H7 (cell line): ENCODE data around the gene CLIC5. TPM values are rescaled to one million over a fixed set of nuclear protein-coding genes. Genes with fewer than 3 reads are reported as not detected.

Experiments
- DNase-seq: peaks from one replicate; pipeline ENCODE4 v3.0.0; 2012
- H3K27me3 ChIP-seq: 2 replicates; pipeline ENCODE4 v1.6.0; 2011; ENCODE audit warnings: mild to moderate bottlenecking, low read length; ENCODE audit not compliant: control insufficient read depth, insufficient read depth
- H3K36me3 ChIP-seq: replicated peaks from 2 replicates; pipeline ENCODE4 v1.5.1; 2011; ENCODE audit warnings: low read length; ENCODE audit not compliant: control insufficient read depth, insufficient read depth
- H3K4me3 ChIP-seq: 2 replicates; pipeline ENCODE4 v1.5.1; 2011; ENCODE audit warnings: low read depth, mild to moderate bottlenecking, control low read depth, low read length, moderate library complexity; ENCODE audit not compliant: insufficient read depth
- total RNA-seq: library from RNA; depleted of rRNA; stranded (reverse); fragments of >200 nt; shearing (Covaris generic); gene quantifications from 2 replicates; pipeline ENCODE4 v1.2.3, GENCODE V29; 2014

Gene CLIC5
- total RNA-seq, 1 experiment from 2014 or later: 0.45 TPM

DNA sequence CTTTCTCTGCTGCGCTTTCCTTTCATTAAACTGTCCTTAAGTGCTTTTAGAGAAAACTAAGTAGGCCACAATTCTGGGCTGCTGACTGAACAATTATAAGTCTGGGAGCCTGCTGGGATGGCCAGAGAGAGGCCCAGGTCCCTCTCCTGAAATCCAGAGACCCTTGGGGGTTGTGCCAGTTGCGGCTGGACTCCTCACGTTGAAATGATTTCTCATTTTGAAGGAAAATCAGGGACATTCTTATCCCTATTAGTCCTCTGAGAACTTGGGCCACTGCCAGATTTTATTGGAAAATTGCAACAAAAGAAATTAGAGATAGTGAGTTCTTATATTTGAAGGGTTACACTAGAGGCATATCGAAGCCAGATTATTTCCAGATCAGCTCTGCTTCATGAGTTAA is 145.1 kb downstream of the CLIC5 start:
- H3K4me3 ChIP-seq: no peak overlapping the region

DNA sequence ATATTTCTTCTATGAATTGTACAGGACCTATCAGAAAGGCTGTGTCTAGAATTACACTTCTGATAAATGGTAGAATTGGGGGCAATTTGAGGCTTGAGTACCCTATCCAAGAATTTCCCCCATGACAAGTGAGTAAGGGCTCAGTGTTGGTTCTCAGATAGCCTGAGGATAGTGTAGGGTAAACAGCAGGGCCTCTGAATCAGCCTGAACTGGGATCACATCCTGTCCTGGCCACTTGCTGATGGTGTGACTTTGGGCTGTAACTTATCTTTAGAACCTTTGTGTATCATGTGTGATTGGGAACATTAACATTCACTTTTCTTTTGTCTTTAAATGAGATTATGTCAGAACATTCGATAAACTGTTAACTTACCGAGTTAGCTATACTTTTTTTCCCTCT is 151.0 kb downstream of the CLIC5 start:
- Histone ChIP-seq H3K36me3 (no peaks in the 10 kb centered on the region; the same call in 1 of the 2 replicates), H3K4me3 (no peak overlapping the region), H3K27me3 (no peaks in the 10 kb centered on the region; the same call in 1 of the 2 replicates)
- DNase-seq: no peak

More for the DNA sequence above, 145.1 kb downstream of the CLIC5 start:
- Histone ChIP-seq H3K27me3 (no peaks in the 10 kb centered on the region; the same call in 1 of the 2 replicates), H3K36me3 (no peaks in the 10 kb centered on the region; the same call in 1 of the 2 replicates)
- DNase-seq: no peak

DNA sequence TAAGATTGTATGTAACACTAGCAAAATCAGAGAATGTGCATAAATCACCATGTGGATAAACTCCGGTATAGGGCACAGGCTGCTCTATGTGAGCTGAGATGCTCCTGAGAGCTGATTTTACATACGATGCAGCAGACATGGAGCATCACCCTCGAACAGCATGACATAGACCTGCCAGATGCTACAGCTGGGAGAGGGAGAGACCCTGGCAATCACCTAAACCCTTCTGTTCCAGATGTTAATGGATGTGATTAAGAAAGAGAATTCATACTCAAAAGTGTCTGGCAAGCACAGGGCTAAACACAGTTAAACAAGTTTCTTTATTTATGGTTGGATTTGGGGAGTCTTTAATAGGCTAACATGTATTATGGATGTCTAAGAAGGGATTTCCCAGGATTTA is 157.0 kb downstream of the CLIC5 start:
- no peak overlapping the region for H3K4me3 ChIP-seq
- H3K36me3 ChIP-seq: no peaks in the 10 kb centered on the region
- H3K27me3 ChIP-seq: no peaks in the 10 kb centered on the region; the same call in 1 of the 2 replicates
- DNase-seq: no peak

DNA sequence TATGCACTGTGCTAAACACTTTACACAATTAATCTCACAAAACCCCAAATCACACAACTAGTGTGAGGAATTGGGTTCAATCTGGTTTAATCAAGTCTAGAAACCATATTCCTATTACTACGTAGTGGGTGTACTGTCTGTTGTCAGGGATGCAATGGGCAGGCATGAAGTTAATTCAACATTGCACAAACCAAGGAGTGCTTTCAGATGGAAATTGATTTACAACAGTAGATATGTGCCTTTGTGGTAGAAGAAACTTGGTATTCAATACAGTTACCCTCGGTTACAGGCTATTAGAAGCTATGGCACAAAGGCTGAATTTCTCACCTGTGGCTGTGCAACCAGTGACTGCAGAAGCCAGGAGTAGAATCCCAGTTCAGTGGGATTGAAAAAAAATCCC is 157.8 kb downstream of the CLIC5 start:
- Histone ChIP-seq H3K4me3 (no peak overlapping the region), H3K36me3 (no peaks in the 10 kb centered on the region), H3K27me3 (no peaks in the 10 kb centered on the region; the same call in 1 of the 2 replicates)
- DNase-seq: no peak

DNA sequence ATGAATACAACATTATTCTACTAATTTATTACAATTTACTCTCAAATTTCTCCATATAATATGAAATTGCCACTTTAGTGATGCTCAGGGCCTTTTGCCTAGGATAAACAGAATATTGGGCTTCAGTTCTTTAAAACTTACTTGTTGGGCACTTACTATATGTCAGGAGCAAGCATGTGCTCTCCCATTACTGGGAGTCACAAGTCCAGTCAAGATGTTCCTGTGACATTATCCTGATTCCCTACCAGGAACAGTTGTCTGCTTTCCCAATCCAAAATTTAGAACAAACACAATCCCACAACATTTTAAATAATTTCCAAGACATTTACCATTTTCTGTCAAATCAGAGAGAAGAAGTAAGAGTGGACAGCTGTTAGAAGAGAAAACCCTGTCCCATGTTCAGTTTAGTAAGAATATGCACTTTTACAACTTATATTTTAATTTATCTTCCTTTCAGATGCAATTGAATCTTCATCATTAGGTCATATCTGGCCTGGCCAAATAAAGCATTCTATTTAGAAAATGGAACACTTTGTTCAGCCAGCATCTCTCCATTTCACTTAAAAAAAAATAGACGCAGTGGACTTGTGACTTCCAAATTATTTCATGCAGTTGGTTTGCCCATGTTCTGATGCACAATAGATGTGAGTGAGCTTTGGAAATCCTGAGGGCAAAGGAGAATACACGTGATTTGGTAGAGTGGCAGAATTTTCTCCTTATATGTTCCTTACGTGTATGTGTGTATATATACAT is 159.8 kb downstream of the CLIC5 start:
- no peak for DNase-seq
- Histone ChIP-seq H3K27me3 (no peaks in the 10 kb centered on the region; the same call in 1 of the 2 replicates), H3K36me3 (no peaks in the 10 kb centered on the region), H3K4me3 (no peak overlapping the region)

DNA sequence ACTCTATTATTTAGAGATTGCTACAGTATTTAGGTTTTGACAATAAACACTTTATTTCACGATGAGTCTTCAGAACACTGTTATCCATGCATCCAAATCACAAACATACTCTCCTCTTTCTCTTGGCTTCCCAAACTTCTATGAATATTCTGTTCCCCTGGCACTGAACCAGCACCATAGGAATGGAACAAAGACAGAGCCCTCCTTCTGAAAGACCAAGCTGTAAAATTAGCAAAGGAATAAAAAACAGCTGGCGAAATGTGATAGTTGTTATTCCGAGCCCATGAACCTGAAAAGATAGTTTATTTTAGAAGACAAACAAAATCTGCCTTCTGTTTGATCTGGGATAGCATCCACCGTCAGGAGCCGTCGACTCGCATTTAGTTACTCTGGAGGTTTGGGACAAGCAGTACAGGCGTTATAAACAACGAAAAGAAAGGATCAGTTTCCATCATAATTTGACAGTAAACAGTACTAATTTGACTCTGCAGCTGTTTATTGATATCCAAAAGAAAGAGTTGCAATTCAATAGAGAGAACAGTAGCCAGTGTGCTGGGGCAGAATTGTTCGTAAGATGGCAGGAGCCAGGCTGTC is 161.4 kb downstream of the CLIC5 start:
- H3K27me3 ChIP-seq: no peaks in the 10 kb centered on the region; the same call in 1 of the 2 replicates
- no peak overlapping the region for H3K4me3 ChIP-seq
- DNase-seq: no peak
- H3K36me3 ChIP-seq: no peaks in the 10 kb centered on the region

DNA sequence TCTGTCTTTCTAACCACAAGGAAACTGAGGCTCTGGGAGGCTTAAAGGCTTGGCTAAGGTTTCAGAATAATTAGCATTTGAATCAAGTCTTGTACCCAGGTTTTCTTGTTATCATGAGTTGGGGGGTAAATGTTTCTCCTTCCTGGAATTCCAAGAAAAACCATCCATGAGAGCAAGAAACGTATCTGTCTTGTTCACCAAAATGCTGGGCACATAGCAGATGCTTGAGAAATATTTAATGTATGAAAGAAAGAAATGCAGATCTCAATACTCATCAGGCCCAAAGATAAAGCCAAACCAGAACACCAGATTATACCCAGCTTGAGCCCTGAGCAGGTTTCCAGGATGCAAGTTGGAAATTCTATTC is 164.6 kb downstream of the CLIC5 start:
- Histone ChIP-seq H3K27me3 (no peaks in the 10 kb centered on the region; the same call in 1 of the 2 replicates), H3K36me3 (no peaks in the 10 kb centered on the region), H3K4me3 (no peak overlapping the region)
- DNase-seq: no peak

DNA sequence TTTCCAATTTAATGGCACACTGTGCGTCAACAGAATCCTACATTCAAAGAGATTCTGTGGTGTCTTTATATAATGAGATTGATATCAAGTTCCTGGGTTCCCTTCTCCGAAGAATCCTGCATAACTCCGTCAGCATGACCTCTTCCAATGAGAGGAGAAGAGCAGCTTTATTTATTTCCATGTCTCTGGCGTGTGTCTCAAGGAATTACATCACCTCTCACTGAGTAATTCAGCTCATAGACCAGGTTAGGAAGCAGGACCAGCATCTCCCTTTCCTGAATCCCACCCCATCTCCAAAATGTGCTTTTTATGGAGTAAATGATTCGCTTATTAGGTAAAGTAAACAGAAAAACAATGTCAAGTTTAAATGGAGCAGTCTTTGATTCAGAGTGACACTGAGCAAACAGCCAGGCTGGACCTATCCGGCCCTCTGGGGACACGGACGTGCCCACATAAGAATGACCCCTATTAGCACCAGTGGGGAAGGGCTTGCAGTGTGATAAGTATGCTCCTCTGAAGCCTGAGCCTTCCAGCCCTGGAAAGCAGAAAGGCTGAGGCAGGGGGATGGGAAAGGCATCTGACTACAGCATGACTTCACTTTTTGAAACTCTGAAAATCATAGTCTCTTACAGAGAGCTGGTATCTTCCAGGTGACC is 165.2 kb downstream of the CLIC5 start:
- H3K36me3 ChIP-seq: no peaks in the 10 kb centered on the region
- no peak overlapping the region for H3K4me3 ChIP-seq
- H3K27me3 ChIP-seq: no peaks in the 10 kb centered on the region; the same call in 1 of the 2 replicates
- no peak for DNase-seq

DNA sequence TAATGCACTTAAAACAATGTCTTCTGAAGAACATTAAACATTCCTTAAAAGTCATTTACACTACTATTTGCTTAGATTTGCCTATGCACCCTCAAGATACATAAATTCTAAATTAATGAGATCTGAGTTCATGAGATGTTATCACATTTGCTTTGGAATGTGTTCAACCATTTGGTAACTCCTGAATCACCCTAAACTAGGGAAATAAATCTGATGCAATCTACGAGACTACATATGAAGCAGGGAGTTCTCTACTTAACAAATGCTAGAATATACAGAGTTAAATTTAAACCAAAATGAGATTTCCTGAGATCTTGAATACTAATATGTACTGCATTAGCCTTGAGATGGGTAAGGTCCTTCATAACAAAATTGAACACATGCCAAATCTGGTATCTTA is 170.1 kb downstream of the CLIC5 start:
- Histone ChIP-seq H3K4me3 (no peak overlapping the region), H3K27me3 (no peaks in the 10 kb centered on the region), H3K36me3 (no peaks in the 10 kb centered on the region)
- DNase-seq: no peak

DNA sequence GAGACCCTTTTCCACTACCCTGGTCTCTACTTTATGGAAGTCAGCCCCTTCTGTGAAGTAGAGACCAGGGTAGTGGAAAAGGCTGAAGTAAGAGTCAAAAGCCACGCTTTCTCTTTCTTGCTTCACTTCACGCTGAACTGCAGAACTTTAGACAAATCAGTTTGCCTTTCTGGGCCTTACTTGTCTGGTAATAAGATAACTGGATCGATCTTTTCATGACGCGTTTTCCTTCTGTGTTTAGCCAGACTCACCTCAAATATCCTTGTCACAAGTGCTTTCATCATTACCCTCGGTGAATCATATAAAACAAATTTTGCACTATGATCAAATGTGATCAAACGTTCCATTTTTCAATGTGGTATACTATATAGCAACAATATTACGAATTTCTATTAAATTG is 170.7 kb downstream of the CLIC5 start:
- H3K4me3 ChIP-seq: no peak overlapping the region
- no peaks in the 10 kb centered on the region for H3K27me3 ChIP-seq
- no peak for DNase-seq
- H3K36me3 ChIP-seq: no peaks in the 10 kb centered on the region

DNA sequence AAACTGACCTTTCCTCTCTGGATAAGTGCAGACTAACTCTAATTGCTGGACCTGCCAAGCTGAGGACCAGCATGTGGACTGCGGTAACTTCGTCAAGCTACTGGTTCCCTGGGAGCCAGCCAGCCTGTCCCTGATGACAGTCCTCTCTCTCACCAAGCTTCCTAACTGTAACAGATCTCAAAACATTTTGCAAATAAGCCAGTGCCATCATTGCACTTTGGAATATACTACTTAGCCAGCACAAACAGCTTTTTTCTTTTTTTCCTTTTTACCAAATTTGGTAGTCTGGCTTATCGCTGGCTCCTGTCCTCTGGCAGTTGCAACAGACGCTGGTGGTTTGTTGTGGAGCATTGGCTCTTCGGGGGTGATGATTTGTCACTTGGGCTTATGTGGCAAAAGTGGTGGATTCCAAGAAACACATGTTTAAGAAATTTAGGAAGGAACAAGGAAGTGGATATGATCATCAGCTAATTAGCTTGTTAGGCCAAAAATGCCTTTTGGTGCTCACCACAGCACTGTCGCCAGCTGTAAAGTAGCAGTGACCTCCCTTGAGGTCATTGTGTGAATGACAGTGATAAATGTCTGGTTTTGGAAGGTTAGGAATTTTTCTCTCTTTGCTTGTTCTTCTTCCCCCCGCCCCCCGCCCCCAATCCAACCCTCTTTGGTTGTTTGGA is 171.7 kb downstream of the CLIC5 start:
- H3K27me3 ChIP-seq: no peaks in the 10 kb centered on the region
- no peak for DNase-seq

DNA sequence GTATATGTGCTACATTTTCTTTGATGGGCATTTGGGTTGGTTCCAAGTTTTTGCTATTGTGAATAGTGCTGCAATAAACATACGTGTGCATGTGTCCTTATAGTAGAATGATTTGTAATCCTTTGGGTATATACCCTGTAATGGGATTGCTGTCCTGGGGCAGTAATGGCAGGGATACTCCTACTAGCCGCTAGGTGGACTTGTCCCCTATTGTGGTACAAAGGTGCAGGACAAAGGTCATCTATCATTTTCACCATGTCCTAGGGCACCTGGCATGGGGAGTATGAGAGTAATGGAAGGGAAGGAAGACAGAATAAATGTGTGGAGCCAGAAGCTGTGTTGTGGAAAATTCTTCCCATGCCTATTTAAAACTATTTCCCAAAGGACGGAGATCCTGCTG is 174.6 kb downstream of the CLIC5 start:
- DNase-seq: no peak
- no peaks in the 10 kb centered on the region for H3K27me3 ChIP-seq
- H3K36me3 ChIP-seq: no peaks in the 10 kb centered on the region
- no peak overlapping the region for H3K4me3 ChIP-seq

More for the DNA sequence above, 171.7 kb downstream of the CLIC5 start:
- Histone ChIP-seq H3K4me3 (no peak overlapping the region), H3K36me3 (no peaks in the 10 kb centered on the region)

DNA sequence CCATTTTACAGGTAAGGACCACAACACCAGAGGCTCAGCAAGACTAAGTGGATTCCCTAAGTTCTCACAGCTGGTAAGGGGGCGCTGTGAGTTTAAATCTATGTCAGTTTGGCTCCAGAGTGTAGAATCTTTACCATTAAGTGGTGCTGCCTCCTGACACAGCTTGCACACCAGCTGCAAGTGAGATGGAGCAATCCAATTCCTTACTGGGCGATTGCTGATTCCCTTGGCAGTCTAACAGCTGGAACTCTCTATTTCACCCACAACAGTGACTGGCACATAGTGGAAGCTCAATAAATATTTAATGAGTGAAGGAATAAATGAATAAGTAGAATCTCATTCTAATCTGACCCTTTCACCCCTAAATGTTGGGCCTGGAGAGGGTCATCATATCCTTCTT is 176.7 kb downstream of the CLIC5 start:
- H3K36me3 ChIP-seq: no peaks in the 10 kb centered on the region
- H3K4me3 ChIP-seq: no peak overlapping the region
- no peaks in the 10 kb centered on the region for H3K27me3 ChIP-seq
- DNase-seq: no peak

DNA sequence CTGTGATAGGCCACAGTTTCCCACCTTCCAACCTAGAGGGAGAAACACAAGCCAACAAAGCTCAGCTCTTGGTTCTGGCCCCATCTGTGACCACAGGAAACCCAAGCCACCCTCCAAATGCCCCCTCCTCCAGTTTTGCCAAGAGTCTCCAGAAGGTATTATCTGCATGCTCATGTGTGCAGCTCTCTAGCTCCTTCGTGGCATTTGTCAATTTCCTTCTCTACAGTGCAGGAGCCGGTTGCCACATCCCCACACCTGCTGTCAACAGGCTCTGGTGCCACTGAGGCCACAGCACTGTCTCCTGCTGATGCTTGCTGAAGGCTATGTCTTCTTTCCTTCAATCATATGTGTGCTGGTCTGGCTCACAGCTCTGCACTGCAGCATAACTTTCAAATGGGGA is 177.2 kb downstream of the CLIC5 start:
- H3K4me3 ChIP-seq: no peak overlapping the region
- DNase-seq: no peak
- no peaks in the 10 kb centered on the region for H3K27me3 ChIP-seq
- no peaks in the 10 kb centered on the region for H3K36me3 ChIP-seq
